ENCODE data around the gene SLC7A10. TPM values are rescaled to one million over a fixed set of nuclear protein-coding genes. Genes with fewer than 3 reads are reported as not detected.

Gene SLC7A10
- total and polyA plus RNA-seq, 4 experiments from 2014 or later: not detected

DNA sequence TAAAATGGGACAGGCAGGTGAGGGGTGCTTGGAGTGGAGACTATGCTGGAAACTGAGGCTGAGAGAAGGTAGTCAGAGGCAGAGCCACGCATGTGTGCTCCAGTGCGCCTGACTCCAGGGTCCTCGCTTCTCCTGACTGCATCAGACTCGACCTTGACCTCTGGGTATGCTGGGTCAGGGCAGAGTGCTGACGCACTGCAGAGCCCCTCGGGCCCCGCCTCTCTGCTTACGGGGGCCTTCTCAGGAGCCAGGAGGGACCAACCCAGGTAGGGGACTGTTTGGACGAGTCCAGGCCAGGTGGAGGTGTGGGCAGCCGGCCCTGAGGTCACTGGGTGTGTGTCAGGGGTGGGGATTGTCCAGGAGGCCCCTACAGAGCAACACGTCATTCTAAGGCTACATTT is 22.9 kb upstream of the SLC7A10 start:
- Mint-ChIP-seq H3K27ac (no peak overlapping the region), H3K36me3 (no peaks in the 10 kb centered on the region), H3K4me1 (no peaks in the 10 kb centered on the region), H3K27me3 (no peaks in the 10 kb centered on the region), H3K4me3 (no peak overlapping the region), H3K9me3 (peaks cover 0 to 11% (median 0%) of the 10 kb centered on the region in 8 donors)
- intact Hi-C loops (cut with micrococcal nuclease): no loop called here
- Histone ChIP-seq H3K27me3 (ENCODE audit: insufficient read depth, low read length) (no peaks in the 10 kb centered on the region), H3K36me3 (ENCODE audit: insufficient read depth, low read length) (no peaks in the 10 kb centered on the region), H3K9me3 (ENCODE audit: control insufficient read depth in 1 of 2, low read length in 2 of 2) (peaks cover 0 to 3% of the 10 kb centered on the region in 2 donors), H3K4me3 (ENCODE audit: low read length in 2 of 2) (no peak overlapping the region), H3K27ac (ENCODE audit: low read depth, low read length) (no peak overlapping the region), H3K4me1 (ENCODE audit: insufficient read depth, low read length) (no peaks in the 10 kb centered on the region)
- CTCF ChIA-PET (ENCODE audit: partially characterized antibody): no interaction called here
- DNase-seq: no peak
- POLR2A ChIA-PET (ENCODE audit: partially characterized antibody): no interaction called here

DNA sequence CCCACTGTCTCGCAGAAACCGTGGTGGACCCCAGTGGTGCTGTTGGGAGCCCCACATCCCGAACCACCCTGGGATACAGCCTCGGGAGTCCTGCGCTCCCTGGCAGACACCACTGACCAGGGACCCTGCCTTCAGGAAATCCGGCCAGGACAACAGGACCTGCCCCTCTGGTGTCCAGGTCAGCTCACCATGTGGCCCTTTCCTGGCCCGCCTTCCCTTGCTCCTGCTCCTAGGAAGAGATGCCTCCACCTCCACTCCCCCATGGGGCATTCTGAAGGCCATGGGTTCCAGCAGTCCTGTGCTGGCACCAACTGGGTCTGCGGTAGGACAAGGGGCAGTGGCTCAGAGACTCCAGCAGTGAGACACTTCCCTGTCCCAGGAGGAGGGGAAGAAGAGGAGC is 22.5 kb upstream of the SLC7A10 start:
- no peaks in the 10 kb centered on the region for H3K36me3 Mint-ChIP-seq
- Histone ChIP-seq H3K4me1 (ENCODE audit: insufficient read depth, low read length) (no peaks in the 10 kb centered on the region), H3K27ac (ENCODE audit: low read depth, low read length) (no peak overlapping the region), H3K4me3 (ENCODE audit: low read length in 2 of 2) (no peak overlapping the region), H3K9me3 (ENCODE audit: control insufficient read depth in 1 of 2, low read length in 2 of 2) (peaks cover 0 to 3% of the 10 kb centered on the region in 2 donors), H3K36me3 (ENCODE audit: insufficient read depth, low read length) (no peaks in the 10 kb centered on the region), H3K27me3 (ENCODE audit: insufficient read depth, low read length) (no peaks in the 10 kb centered on the region)
- DNase-seq: no peak
- ChIA-PET POLR2A (ENCODE audit: partially characterized antibody) (no interaction called here), CTCF (ENCODE audit: partially characterized antibody) (no interaction called here)
- no peak overlapping the region for H3K27ac Mint-ChIP-seq
- H3K27me3 Mint-ChIP-seq: no peaks in the 10 kb centered on the region
- intact Hi-C loops (cut with micrococcal nuclease): no loop called here
- peaks cover 0 to 11% (median 0%) of the 10 kb centered on the region in 8 donors for H3K9me3 Mint-ChIP-seq
- no peak overlapping the region for H3K4me3 Mint-ChIP-seq
- H3K4me1 Mint-ChIP-seq: no peaks in the 10 kb centered on the region

DNA sequence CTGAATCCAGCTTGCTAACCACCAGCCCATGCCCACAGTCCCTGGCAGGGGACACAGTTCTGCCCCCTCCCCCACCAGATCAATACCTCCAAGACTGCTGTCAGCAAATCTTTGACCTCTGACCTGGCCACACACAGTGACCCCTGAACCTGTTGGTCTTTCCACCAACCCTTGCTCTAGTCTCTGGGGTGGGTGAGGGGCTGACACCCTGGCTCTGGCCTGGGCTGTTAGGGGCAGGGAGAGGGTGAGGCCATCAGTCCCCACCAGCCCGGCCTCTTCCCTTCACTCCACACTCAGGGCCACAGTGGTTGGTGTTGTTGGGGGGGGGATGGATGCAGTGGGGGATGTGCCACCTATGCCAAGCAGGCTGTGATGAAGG is 21.8 kb upstream of the SLC7A10 start:
- no peak for DNase-seq
- CTCF ChIA-PET (ENCODE audit: partially characterized antibody): interaction anchor here (1.0 to 2.7 kb wide), 2 partner anchors 11 to 159 kb away, joined by 4 to 9 read pairs; no protein-coding TSS in a partner anchor
- H3K27me3 ChIP-seq (ENCODE audit: insufficient read depth, low read length): no peaks in the 10 kb centered on the region
- peaks cover 0 to 3% of the 10 kb centered on the region in 2 donors for H3K9me3 ChIP-seq (ENCODE audit: control insufficient read depth in 1 of 2, low read length in 2 of 2)
- no peak overlapping the region for H3K27ac ChIP-seq (ENCODE audit: low read depth, low read length)
- Mint-ChIP-seq H3K4me3 (no peak overlapping the region), H3K27ac (no peak overlapping the region), H3K36me3 (no peaks in the 10 kb centered on the region), H3K9me3 (peaks cover 0 to 11% (median 0%) of the 10 kb centered on the region in 8 donors), H3K4me1 (no peaks in the 10 kb centered on the region), H3K27me3 (no peaks in the 10 kb centered on the region)
- H3K4me3 ChIP-seq (ENCODE audit: low read length in 2 of 2): no peak overlapping the region
- intact Hi-C loops (cut with micrococcal nuclease): no loop called here
- POLR2A ChIA-PET (ENCODE audit: partially characterized antibody): no interaction called here
- no peaks in the 10 kb centered on the region for H3K4me1 ChIP-seq (ENCODE audit: insufficient read depth, low read length)
- H3K36me3 ChIP-seq (ENCODE audit: insufficient read depth, low read length): no peaks in the 10 kb centered on the region

DNA sequence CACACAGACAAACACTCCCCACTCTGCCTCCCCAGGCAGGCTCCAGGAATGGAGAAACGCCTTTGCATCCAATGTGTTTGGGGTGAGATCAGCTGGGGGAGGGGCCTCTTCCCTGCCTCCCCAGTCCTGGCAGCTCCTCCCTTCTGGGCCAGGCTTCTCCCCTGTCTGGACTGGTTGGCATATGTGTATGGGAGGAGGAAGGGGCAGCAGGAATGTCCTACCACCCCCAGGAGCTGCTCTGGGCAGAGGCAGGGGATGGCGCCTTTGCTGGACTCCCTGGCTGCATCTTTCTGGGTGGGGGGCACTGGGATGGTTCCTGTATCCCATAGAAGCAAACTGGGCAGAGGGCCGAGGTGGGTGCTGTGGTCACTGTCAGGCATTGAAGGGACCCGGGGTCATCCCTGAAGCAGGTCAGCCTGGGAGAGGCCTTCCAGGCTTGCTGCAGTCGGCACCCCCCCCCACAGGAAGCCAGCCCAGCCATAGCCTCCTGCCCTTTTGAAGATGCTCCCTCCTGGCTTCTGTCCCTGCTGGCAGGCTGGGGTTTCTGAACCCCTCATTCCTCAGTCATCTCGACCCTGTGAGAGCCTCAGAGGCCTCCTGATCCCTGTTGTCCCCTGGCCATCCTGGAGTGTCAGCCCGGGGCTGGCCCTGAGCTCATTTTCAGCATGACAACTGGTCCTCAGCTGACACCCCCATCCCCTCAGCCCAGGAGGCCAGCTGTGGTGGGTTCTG is 21.2 kb upstream of the SLC7A10 start:
- Mint-ChIP-seq H3K36me3 (no peaks in the 10 kb centered on the region), H3K9me3 (peaks cover 0 to 11% (median 0%) of the 10 kb centered on the region in 8 donors), H3K27ac (no peak overlapping the region), H3K27me3 (no peaks in the 10 kb centered on the region), H3K4me3 (no peak overlapping the region), H3K4me1 (no peaks in the 10 kb centered on the region)
- no peak overlapping the region for H3K4me3 ChIP-seq (ENCODE audit: low read length in 2 of 2)
- no peak for DNase-seq
- H3K27me3 ChIP-seq (ENCODE audit: insufficient read depth, low read length): no peaks in the 10 kb centered on the region
- H3K4me1 ChIP-seq (ENCODE audit: insufficient read depth, low read length): no peaks in the 10 kb centered on the region
- ChIA-PET CTCF (ENCODE audit: partially characterized antibody) (interaction anchor here (1.0 to 5.4 kb wide), 3 partner anchors 11 to 160 kb away, joined by 4 to 44 read pairs (median 9); no protein-coding TSS in a partner anchor), POLR2A (ENCODE audit: partially characterized antibody) (no interaction called here)
- intact Hi-C loops (cut with micrococcal nuclease): no loop called here
- H3K27ac ChIP-seq (ENCODE audit: low read depth, low read length): no peak overlapping the region
- H3K36me3 ChIP-seq (ENCODE audit: insufficient read depth, low read length): no peaks in the 10 kb centered on the region
- H3K9me3 ChIP-seq (ENCODE audit: control insufficient read depth in 1 of 2, low read length in 2 of 2): peaks cover 0 to 3% of the 10 kb centered on the region in 2 donors

DNA sequence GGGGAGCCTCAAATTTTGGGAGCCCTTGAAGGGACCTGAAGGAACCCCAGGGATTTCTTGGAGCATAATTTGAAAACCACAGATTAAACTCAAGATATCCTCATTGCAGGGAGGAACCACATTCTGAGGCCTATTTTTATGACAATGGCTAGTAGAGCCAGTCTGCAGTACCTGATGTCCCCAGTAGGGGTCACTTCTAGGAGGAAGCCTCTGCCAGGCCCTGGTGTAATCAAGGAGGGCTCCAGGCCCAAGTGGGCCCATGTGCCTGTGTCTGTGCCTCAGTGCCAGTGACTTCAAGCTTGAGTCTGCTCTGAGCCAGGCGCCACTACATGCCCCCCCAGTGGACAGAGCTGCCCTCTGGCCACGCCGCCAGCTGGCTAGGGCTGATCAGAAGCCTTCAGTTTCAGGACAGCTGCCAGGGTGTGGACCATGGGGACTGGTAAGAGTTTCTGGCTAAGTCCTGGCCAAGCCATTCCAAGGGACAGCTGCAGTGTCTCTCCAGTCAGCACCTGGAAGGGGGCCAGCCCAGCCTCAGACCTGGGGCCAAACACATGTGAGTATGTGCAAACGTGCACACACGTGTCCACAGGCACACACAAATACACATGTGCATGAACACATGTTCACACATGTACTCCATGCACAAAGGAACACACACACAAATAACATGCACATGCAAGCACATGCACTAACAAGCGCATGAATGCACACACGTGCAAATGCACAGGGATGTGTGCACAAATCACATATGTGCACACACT is 20.5 kb upstream of the SLC7A10 start:
- no peak overlapping the region for H3K27ac Mint-ChIP-seq
- Histone ChIP-seq H3K4me3 (ENCODE audit: low read length in 2 of 2) (no peak overlapping the region), H3K4me1 (ENCODE audit: insufficient read depth, low read length) (no peaks in the 10 kb centered on the region), H3K27me3 (ENCODE audit: insufficient read depth, low read length) (no peaks in the 10 kb centered on the region), H3K9me3 (ENCODE audit: control insufficient read depth in 1 of 2, low read length in 2 of 2) (peaks cover 0 to 3% of the 10 kb centered on the region in 2 donors), H3K36me3 (ENCODE audit: insufficient read depth, low read length) (no peaks in the 10 kb centered on the region), H3K27ac (ENCODE audit: low read depth, low read length) (no peak overlapping the region)
- POLR2A ChIA-PET (ENCODE audit: partially characterized antibody): no interaction called here
- CTCF ChIA-PET (ENCODE audit: partially characterized antibody): interaction anchor here (2.7 to 5.4 kb wide), 2 partner anchors 10 to 159 kb away, joined by 9 to 44 read pairs; no protein-coding TSS in a partner anchor
- H3K9me3 Mint-ChIP-seq: peaks cover 0 to 11% (median 0%) of the 10 kb centered on the region in 8 donors
- intact Hi-C loops (cut with micrococcal nuclease): no loop called here
- H3K27me3 Mint-ChIP-seq: no peaks in the 10 kb centered on the region
- DNase-seq: no peak
- H3K4me3 Mint-ChIP-seq: no peak overlapping the region
- no peaks in the 10 kb centered on the region for H3K36me3 Mint-ChIP-seq
- no peaks in the 10 kb centered on the region for H3K4me1 Mint-ChIP-seq

DNA sequence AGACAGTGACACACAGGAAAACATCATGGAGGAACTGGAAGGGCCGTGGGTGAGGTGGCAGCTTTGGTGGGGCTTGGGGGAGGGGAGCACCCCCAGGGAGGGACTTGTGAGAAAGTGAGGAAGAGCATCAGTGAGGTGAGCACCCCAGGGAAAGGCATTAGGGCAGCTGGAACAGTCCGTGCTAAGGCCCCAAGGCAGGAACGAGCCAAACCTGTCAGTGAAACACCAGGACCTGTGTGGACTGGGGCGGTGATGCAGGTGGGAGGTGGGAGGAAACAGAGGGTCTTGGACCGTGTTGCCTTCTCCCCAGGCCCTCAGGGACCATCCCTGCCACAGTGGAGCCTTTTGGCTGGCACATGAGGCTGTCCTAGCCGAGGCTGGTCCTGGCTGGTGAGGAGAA is 17.3 kb upstream of the SLC7A10 start:
- Histone ChIP-seq H3K4me3 (ENCODE audit: low read length in 2 of 2) (no peak overlapping the region), H3K27ac (ENCODE audit: low read depth, low read length) (no peak overlapping the region), H3K36me3 (ENCODE audit: insufficient read depth, low read length) (no peaks in the 10 kb centered on the region), H3K4me1 (ENCODE audit: insufficient read depth, low read length) (no peaks in the 10 kb centered on the region), H3K9me3 (ENCODE audit: control insufficient read depth in 1 of 2, low read length in 2 of 2) (peaks cover 0 to 3% of the 10 kb centered on the region in 2 donors), H3K27me3 (ENCODE audit: insufficient read depth, low read length) (no peaks in the 10 kb centered on the region)
- DNase-seq: no peak
- Mint-ChIP-seq H3K36me3 (no peaks in the 10 kb centered on the region), H3K4me3 (no peak overlapping the region), H3K27ac (peak overlapping the region in 1 of 7 donors; percentile 84), H3K4me1 (peaks cover 0 to 11% (median 0%) of the 10 kb centered on the region in 4 donors), H3K27me3 (no peaks in the 10 kb centered on the region), H3K9me3 (peaks cover 0 to 11% (median 0%) of the 10 kb centered on the region in 8 donors)
- ChIA-PET CTCF (ENCODE audit: partially characterized antibody) (interaction anchor here (1.1 to 5.4 kb wide), 4 partner anchors 163 to 535 kb away, joined by 3 to 44 read pairs (median 7); no protein-coding TSS in a partner anchor), POLR2A (ENCODE audit: partially characterized antibody) (no interaction called here)
- intact Hi-C loops (cut with micrococcal nuclease): no loop called here

DNA sequence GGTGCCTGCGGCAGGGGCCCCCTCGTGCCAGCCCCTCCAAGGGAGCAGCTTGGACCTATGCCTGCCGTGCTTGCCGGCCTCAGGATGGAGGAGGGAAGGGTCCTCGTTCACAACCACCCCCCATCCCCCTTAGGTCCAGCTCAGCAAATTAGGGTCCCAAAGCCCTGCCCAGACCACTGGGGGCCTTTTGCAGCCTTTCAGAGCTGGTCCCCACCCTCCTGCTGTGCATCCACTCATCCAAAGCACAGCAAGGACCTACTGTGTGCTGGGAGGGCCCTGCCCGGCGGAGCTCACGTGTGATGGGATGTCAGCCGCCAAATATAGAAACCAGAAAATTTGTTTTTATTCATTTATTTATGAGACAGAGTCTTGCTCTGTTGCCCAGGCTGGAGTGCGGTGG is 16.5 kb upstream of the SLC7A10 start:
- no peak overlapping the region for H3K27ac ChIP-seq (ENCODE audit: low read depth, low read length)
- no peaks in the 10 kb centered on the region for H3K4me1 ChIP-seq (ENCODE audit: insufficient read depth, low read length)
- Mint-ChIP-seq H3K27me3 (no peaks in the 10 kb centered on the region), H3K4me3 (no peak overlapping the region), H3K27ac (no peak overlapping the region), H3K9me3 (peaks cover 0 to 11% (median 0%) of the 10 kb centered on the region in 8 donors), H3K36me3 (no peaks in the 10 kb centered on the region), H3K4me1 (peaks cover 0 to 15% (median 0%) of the 10 kb centered on the region in 4 donors)
- H3K36me3 ChIP-seq (ENCODE audit: insufficient read depth, low read length): no peaks in the 10 kb centered on the region
- no peaks in the 10 kb centered on the region for H3K27me3 ChIP-seq (ENCODE audit: insufficient read depth, low read length)
- no peak overlapping the region for H3K4me3 ChIP-seq (ENCODE audit: low read length in 2 of 2)
- ChIA-PET CTCF (ENCODE audit: partially characterized antibody) (interaction anchor here (1.1 to 5.4 kb wide), 5 partner anchors 163 to 536 kb away, joined by 3 to 44 read pairs (median 3); no protein-coding TSS in a partner anchor), POLR2A (ENCODE audit: partially characterized antibody) (no interaction called here)
- H3K9me3 ChIP-seq (ENCODE audit: control insufficient read depth in 1 of 2, low read length in 2 of 2): peaks cover 0 to 3% of the 10 kb centered on the region in 2 donors
- DNase-seq: no peak
- intact Hi-C loops (cut with micrococcal nuclease): no loop called here

Data from CD4-positive, alpha-beta memory T cell (primary cell).